Fibroblast of villous mesenchyme (primary cell): Measurements from ENCODE around the gene GRAMD1C. TPM values are rescaled to one million over a fixed set of nuclear protein-coding genes. Genes with fewer than 3 reads are reported as not detected.
"Not testable (repeated sequence)": the region's sequence is repeated elsewhere in the genome, so short reads cannot be mapped to it uniquely, and the experiment has no call there.

Experiments
- DNase-seq: peaks from one replicate; pipeline ENCODE4 v3.0.0-alpha.2; 2010; ENCODE audit warnings: low read depth
- H3K4me3 ChIP-seq: 2 replicates; pipeline ENCODE4 v1.5.1; 2011; ENCODE audit warnings: low read depth, mild to moderate bottlenecking, low read length
- CTCF ChIP-seq: IDR thresholded peaks from 2 replicates; pipeline ENCODE4 v1.5.1; 2012; ENCODE audit warnings: low read depth, mild to moderate bottlenecking, low read length; ENCODE audit not compliant: insufficient read depth
- total RNA-seq: library from RNA; depleted of rRNA; stranded (reverse); fragments of >200 nt; gene quantifications from 2 replicates; pipeline ENCODE4 v1.2.3, GENCODE V29; 2012

The GRAMD1C gene
- total RNA-seq, 1 donor = 2.2 TPM

- no peak for TF ChIP-seq CTCF
- peak; percentile 18 for DNase-seq
- H3K4me3 ChIP-seq = no peak overlapping the region
Observed at GRCh38 chr3:113832477-113833164, 6.0 kb upstream of the GRAMD1C start.

- no peak for TF ChIP-seq CTCF
- peak; percentile 21 for DNase-seq
- no peak overlapping the region for H3K4me3 ChIP-seq
Observed at GRCh38 chr3:113834983-113835382, 3.6 kb upstream of the GRAMD1C start.

- no peak for DNase-seq
- no peak for TF ChIP-seq CTCF
- peak overlapping the region; percentile 75 for H3K4me3 ChIP-seq
Observed at GRCh38 chr3:113839551-113839950, 963 bp downstream of the GRAMD1C start.

- TF ChIP-seq CTCF = peak; percentile 57
- H3K4me3 ChIP-seq = no peak overlapping the region
- peak; percentile 34 for DNase-seq
Observed at GRCh38 chr3:113844622-113845222, 6.1 kb downstream of the GRAMD1C start.

- DNase-seq = no peak
- no peak for TF ChIP-seq CTCF
Observed at GRCh38 chr3:113847247-113847646, 8.7 kb downstream of the GRAMD1C start.

GRCh38 chr3:113847664-113848461 is 9.3 kb downstream of the GRAMD1C start:
- no peak for TF ChIP-seq CTCF
- H3K4me3 ChIP-seq = no peak overlapping the region
- peak; percentile 11 for DNase-seq

More at GRCh38 chr3:113847247-113847646, 8.7 kb downstream of the GRAMD1C start:
- no peak overlapping the region for H3K4me3 ChIP-seq

- not testable (repeated sequence) for H3K4me3 ChIP-seq, DNase-seq
Observed at GRCh38 chr3:113849071-113849470, 10.5 kb downstream of the GRAMD1C start.

GRCh38 chr3:113849841-113850240 is 11.3 kb downstream of the GRAMD1C start:
- DNase-seq, H3K4me3 ChIP-seq: not testable (repeated sequence)

GRCh38 chr3:113850391-113850790 is 11.8 kb downstream of the GRAMD1C start:
- H3K4me3 ChIP-seq, DNase-seq: not testable (repeated sequence)
